Measurements from ENCODE around the gene GRIP1.
"Not testable (repeated sequence)": the region's sequence is repeated elsewhere in the genome, so short reads cannot be mapped to it uniquely, and the experiment has no call there.

The GRIP1 gene

GRCh38 chr12:66331016-66331415 lies 347.9 kb downstream of the GRIP1 start:
- no peak for DNase-seq (ENCODE audit: low read depth in 2 of 2)

- no peak for DNase-seq (ENCODE audit: low read depth in 2 of 2)
Observed at GRCh38 chr12:66329941-66330340, 348.9 kb downstream of the GRIP1 start.

- DNase-seq (ENCODE audit: low read depth in 2 of 2) = no peak
Observed at GRCh38 chr12:66323017-66323416, 355.9 kb downstream of the GRIP1 start.

GRCh38 chr12:66321435-66321834 lies 357.4 kb downstream of the GRIP1 start:
- no peak for DNase-seq (ENCODE audit: low read depth in 2 of 2)

- no peak for DNase-seq (ENCODE audit: low read depth in 2 of 2)
Observed at GRCh38 chr12:66320996-66321395, 357.9 kb downstream of the GRIP1 start.

GRCh38 chr12:66319266-66319954 lies 359.5 kb downstream of the GRIP1 start:
- no peak for DNase-seq (ENCODE audit: low read depth in 2 of 2)

GRCh38 chr12:66314278-66314677 lies 364.6 kb downstream of the GRIP1 start:
- DNase-seq (ENCODE audit: low read depth in 2 of 2) = no peak

GRCh38 chr12:66312189-66312588 lies 366.7 kb downstream of the GRIP1 start:
- no peak for DNase-seq (ENCODE audit: low read depth in 2 of 2)

- DNase-seq (ENCODE audit: low read depth in 2 of 2) = no peak
Observed at GRCh38 chr12:66309606-66310005, 369.3 kb downstream of the GRIP1 start.

GRCh38 chr12:66304296-66304900 lies 374.5 kb downstream of the GRIP1 start:
- no peak for DNase-seq (ENCODE audit: low read depth in 2 of 2)

- DNase-seq (ENCODE audit: low read depth in 2 of 2) = not testable (repeated sequence)
Observed at GRCh38 chr12:66303316-66303804, 375.5 kb downstream of the GRIP1 start.

GRCh38 chr12:66302827-66303169 lies 376.1 kb downstream of the GRIP1 start:
- DNase-seq (ENCODE audit: low read depth in 2 of 2) = no peak

- DNase-seq (ENCODE audit: low read depth in 2 of 2) = peak; percentile 93
Observed at GRCh38 chr12:66301944-66302826, 376.7 kb downstream of the GRIP1 start, which contains the start of gene HELB. Gene HELB (plus strand): TSS chr12:66302493. CDS start chr12:66302604, 111 bp downstream.

GRCh38 chr12:66297923-66298322 lies 381.0 kb downstream of the GRIP1 start:
- no peak for DNase-seq (ENCODE audit: low read depth in 2 of 2)
